CD4-positive, alpha-beta T cell treated with Interleukin-17A for 4 hours (primary cell): ENCODE data around the gene WDR81.
"Not testable (repeated sequence)": the region's sequence is repeated elsewhere in the genome, so short reads cannot be mapped to it uniquely, and the experiment has no call there.

Experiments used
- DNase-seq: peaks from one replicate; pipeline ENCODE4 v3.0.0-alpha.2; 2020; ENCODE audit warnings: mixed read lengths

Gene WDR81

DNA sequence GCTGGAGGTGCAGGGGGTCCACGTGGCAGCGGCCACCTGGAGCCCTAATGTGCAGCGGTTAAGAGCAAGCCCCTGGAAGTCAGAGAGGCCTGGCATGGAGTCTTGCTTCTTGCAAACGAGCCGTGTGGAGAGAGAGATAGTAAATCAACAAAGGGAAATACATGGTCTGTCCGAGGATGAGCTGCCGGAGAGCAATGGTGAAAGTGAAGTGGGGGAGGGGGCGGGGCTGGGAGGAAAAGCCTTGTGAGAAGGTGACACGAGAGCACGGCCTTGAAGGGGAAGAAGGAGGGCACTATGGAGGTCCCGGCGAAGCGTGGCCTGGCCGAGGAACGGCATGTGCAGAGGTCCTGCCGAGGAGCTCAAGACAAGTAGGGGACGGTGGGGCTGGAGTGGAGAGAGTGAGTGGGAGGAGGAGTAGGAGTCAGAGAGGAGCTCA lies 31.3 kb downstream of the WDR81 start:
- DNase-seq, result no peak

DNA sequence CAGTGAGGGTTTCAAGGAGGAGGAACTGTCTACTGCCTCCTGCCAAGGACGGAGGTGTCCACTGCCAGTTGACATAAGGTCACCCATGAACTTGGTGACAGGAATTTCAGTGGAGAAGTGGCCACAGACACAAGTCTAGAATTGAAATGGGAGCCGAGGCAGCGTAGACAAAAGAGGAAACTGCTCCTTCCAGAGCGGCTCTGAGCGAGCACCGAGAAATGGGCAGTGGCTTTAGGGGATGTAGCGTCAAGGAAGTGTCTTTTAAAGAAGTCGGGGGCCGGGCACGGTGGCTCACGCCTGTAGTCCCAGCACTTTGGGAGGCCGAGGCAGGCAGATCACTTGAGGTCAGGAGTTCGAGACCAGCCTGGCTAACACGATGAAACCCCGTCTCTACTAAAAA lies 34.3 kb downstream of the WDR81 start:
- no peak for DNase-seq

DNA sequence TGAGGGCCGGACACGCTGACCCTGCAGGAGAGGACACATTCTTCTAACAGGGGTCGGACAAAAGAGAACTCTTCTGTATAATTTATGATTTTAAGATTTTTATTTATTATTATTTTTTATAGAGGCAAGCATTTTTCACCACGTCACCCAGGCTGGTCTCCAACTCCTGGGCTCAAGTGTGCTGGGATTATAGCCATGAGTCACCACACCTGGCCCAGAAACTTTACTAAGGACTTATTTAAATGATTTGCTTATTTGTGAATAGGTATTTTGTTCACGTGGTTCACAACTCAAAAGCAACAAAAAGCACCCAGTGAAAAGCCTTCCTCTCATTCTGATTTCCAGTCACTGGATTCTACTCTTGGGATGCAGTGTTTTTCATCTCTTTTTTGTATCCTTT lies 35.0 kb downstream of the WDR81 start:
- no peak for DNase-seq

DNA sequence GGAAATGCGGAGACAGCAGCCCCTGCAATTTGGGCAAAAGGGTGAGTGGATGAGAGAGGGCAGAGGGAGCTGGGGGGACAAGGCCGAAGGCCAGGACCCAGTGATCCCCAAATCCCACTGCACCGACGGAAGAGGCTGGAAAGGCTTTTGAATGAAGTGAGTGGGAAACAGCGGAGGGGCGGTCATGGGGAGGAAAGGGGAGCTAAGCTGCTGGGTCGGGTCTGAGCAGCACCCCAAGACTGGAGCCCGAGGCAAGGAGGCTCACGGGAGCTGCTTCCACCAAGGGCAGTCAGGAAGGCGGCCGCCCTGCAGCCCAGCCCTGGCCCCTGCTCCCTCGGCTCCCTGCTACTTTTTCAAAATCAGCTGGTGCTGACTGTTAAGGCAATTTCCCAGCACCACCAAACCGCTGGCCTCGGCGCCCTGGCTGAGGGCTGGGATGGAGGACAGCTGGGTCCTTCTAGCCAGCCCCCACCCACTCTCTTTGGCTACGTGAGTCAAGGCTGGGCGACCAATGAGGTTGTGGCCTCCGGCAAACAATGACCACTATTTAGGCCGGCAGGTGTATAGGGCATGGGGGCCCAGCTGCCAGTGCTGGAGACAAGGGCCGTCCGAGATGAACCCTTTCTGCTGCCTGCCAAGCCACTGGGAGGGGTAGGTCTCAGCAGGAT lies 37.9 kb downstream of the WDR81 start:
- DNase-seq, result no peak

DNA sequence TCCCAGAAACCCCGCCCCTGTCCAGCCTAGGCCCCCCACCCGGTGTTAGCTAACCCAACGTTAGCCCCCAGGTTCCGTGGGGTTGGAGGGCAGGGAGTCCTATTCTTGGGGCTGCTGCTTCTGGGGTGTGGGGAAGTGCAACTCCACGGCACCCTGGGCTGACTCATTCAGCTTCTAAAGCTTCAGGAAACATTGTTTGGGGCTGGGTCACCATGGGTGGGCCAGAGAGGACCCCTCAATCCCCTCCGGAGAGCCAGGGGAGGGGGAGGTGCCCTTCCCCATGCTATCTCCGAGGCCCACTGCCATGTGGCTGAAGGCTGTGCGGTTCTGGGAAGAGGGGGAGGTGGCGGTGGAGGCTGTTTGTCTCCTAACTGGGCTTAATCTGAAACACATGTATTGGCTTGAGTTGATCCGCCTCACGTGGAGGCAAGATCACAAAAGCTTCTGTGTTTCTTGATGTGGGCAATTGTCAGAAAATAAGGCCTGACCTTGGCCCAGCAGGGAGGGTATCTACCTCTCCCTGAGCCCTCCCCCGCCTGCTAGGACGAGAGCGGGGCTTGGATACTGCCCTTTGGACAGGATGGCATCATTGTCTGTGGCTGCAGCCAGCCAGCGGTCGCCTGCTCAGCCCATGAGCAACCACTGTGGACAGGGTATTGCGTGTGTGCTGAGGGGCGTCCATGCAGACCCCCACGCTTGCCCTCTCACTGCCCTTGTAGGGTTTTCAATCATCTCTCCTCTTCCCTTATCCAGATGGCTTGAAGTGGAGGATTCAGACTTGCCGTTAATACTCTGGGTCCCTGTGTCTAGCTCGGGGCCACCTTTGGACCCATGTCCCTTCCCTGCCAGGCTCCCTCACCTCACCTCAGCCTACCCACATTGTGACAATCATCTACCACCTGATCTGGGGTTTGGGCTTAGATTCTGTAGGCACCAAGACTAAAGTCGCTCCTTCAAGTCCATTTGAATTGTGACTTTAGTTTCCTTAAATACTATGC lies 38.7 kb downstream of the WDR81 start:
- peak; percentile 51 for DNase-seq

DNA sequence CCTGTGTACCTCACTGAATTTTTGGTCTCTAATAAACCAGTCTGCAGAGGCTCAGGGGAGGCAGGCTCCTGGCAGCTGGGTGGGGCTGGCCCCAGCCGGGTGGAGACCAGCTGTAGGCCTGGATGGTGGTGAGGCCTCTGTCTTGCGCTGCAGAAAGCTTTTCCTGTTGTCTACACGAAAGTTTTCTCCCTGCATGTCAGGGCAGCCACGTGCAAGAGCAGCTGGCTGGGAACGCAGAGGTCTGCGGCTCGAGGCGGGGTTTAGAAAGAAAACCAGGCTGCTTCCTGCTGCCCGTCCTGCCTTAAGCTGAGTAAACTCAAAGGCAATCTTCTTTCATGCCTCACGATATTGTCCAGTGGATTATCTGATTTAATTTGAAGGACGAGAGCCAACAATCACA lies 39.8 kb downstream of the WDR81 start:
- peak; percentile 78 for DNase-seq

DNA sequence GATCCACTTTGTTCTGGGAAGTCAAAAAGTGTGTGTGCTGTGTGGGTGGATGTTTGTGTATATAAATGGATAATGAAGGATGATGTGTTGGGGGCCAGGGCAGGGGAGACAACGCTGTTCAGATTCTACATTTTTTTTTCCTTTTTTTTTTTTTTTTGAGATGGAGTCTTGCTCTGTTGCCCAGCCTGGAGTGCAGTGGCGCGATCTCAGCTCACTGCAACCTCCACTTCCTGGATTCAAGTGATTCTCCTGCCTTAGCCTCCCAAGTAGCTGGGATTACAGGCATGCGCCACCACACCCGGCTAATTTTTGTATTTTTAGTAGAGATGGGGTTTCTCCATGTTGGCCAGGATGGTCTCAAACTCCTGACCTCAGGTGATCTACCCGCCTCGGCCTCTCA lies 40.2 kb downstream of the WDR81 start:
- DNase-seq, result not testable (repeated sequence)

DNA sequence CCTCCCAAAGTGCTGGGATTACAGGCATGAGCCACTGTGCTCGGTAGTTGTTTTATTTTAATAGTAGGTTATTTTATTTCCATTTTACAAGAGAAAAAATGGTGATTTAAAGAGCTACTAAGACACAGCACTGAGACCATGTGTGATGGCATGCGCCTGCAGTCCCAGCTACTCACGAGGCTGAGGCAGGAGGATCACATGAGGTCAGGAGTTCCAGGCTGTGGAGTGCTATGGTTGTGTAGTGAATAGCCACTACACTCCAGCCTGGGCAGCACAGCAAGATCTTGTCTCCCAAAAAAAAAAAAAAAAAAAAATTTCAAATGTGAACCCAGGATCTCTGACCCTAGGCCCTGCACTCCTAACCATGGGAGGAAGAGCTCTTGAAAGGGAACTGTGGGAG lies 41.1 kb downstream of the WDR81 start:
- no peak for DNase-seq

DNA sequence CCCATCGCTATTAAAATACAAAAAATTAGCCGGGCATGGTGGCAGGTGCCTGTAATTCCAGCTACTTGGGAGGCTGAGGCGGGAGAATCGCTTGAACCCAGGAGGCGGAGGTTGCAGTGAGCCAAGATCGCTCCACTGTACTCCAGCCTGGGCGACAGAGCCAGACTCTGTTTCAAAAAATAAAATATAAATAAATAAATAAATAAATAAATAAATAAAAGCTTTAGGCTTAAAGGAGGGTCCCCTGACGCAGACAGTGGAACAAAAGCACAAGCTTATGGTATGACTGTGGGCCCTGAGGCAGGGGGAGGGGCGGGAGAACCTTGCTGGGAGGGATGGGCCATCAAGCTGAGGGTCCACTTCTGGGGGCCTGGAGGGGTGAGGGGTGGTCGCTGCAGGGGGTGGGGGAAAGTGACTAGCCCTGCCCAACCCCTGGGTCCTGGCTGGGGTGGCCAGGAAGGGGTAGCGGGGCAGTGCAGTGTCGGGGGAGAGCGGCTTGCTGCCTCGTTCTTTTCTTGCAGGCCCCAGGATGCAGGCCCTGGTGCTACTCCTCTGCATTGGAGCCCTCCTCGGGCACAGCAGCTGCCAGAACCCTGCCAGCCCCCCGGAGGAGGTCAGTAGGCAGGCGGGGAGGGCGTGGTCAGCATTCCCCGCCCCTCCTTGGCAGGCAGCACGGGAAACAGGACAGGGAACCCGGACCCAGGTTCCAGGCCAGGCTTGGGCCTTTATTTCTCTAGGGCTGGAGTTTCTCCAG lies 42.1 kb downstream of the WDR81 start:
- no peak for DNase-seq

DNA sequence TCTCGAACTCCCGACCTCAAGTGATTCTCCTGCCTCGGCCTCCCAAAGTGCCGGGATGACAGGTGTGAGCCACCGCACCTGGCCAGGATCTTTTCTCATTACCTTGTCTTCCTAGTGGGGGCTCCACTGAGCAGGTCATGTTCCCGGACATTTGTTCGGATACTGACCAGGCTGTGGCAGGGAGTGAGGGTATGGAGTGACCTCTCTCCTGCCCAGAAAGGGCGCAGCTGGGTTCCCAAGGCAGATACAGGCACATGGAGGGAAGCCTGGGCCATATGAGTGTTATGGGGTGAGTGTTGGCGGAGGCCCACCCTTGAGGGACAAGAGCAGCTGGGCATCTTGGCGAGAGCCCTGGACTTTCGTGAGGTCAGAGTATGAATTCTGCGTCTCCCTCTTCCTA lies 42.9 kb downstream of the WDR81 start:
- no peak for DNase-seq

DNA sequence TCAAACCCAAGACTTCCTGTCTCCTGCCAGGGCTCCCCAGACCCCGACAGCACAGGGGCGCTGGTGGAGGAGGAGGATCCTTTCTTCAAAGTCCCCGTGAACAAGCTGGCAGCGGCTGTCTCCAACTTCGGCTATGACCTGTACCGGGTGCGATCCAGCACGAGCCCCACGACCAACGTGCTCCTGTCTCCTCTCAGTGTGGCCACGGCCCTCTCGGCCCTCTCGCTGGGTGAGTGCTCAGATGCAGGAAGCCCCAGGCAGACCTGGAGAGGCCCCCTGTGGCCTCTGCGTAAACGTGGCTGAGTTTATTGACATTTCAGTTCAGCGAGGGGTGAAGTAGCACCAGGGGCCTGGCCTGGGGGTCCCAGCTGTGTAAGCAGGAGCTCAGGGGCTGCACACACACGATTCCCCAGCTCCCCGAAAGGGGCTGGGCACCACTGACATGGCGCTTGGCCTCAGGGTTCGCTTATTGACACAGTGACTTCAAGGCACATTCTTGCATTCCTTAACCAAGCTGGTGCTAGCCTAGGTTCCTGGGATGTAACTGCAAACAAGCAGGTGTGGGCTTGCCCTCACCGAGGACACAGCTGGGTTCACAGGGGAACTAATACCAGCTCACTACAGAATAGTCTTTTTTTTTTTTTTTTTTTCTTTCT lies 45.4 kb downstream of the WDR81 start:
- DNase-seq, result peak; percentile 27

DNA sequence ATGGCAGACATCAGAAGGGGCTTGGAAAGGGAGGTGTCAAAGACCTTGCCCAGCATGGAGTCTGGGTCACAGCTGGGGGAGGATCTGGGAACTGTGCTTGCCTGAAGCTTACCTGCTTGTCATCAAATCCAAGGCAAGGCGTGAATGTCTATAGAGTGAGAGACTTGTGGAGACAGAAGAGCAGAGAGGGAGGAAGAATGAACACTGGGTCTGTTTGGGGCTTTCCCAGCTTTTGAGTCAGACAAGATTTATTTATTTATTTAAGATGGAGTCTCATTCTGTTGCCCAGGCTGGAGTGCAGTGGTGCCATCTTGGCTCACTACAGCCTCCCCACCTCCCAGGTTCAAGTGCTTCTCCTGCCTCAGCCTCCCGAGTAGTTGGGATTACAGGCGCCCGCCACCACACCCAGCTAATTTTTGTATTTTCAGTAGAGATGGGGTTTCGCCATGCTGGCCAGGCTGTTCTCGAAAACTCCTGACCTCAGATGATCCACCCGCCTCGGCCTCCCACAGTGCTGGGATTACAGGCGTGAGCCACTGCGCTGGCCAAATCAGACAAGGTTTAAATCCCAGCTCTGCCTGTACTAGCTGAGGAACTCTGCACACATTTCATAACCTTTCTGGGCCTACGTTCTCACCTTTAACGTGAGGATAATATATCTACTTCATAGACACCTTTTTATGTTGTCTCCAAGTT lies 48.6 kb downstream of the WDR81 start:
- not testable (repeated sequence) for DNase-seq

DNA sequence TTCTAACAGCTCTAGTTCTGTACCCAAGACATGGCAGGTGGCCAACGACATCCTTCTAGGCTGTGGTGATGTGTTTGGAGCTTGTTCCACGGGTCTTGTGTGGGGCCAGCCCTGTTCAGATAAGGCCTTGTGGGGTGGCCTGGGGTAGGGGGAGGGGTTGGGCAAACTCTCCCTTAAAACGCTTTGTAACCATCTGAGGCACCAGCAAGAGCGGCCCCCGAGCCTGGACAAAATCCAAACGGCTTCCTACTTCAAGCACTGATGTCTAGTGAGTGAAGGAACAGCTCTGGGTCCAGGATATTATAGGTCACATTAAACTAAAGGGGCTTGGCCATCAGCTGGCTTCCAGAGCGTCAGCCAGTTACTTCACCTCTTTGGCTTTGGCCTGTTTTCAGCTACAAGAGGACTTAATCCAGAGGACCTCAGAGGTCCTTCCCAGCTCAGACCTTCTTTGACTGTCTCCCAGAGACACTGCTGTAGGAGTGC lies 49.2 kb downstream of the WDR81 start:
- no peak for DNase-seq

DNA sequence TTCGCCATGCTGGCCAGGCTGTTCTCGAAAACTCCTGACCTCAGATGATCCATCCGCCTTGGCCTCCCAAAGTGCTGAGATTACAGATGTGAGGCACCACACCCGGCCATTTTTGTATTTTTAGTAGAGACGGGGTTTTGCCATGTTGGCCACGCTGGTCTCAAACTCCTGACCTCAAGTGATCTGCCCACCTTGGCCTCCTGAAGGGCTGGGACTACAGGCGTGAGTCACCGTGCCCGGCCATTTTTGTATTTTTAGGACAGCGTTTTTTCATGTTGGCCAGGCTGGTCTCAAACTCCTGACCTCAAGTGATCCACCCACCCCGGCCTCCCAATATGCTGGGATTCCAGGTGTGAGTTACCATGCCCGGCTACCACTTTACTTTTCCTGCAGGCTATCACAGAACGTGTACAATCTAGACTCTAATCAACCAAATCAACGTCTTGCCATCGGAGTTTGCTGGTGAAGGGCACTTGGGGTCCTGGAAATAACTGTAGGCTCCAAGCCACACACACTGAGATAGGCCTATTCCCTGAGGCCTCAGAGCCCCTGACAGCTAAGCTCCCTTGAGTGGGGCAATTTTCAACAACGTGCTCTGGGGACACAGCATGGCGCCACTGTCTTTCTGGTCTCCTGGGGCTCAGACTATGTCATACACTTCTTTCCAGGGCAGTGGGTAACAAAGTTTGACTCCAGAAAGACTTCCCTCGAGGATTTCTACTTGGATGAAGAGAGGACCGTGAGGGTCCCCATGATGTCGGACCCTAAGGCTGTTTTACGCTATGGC lies 50.1 kb downstream of the WDR81 start:
- DNase-seq, result no peak

DNA sequence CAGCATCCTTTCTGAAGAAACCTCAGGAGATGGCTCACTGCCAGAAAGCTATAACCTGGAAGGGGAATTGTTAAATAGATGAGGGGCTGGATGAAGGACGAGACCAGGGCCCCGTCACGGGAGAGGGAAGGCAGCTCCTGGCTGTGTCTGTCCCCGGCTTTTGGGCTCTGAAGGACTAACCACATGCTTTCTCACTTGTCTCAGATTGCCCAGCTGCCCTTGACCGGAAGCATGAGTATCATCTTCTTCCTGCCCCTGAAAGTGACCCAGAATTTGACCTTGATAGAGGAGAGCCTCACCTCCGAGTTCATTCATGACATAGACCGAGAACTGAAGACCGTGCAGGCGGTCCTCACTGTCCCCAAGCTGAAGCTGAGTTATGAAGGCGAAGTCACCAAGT lies 51.8 kb downstream of the WDR81 start:
- DNase-seq, result no peak

DNA sequence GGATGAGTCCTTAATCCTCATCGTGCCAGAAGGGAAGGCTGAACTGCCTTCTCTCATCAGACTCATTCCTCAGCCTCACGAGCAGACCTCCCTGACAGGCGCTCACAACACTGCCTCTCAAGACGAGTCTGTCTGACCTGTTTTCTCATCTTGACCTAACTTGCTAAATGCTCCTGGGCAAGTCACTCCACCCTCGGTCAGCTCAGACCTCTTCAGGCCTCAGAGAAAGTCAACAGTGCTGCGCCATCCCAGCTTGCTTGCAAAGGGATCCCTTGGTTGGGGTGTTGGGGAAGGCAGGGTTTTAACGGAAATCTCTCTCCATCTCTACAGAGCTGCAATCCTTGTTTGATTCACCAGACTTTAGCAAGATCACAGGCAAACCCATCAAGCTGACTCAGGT lies 52.4 kb downstream of the WDR81 start:
- no peak for DNase-seq

DNA sequence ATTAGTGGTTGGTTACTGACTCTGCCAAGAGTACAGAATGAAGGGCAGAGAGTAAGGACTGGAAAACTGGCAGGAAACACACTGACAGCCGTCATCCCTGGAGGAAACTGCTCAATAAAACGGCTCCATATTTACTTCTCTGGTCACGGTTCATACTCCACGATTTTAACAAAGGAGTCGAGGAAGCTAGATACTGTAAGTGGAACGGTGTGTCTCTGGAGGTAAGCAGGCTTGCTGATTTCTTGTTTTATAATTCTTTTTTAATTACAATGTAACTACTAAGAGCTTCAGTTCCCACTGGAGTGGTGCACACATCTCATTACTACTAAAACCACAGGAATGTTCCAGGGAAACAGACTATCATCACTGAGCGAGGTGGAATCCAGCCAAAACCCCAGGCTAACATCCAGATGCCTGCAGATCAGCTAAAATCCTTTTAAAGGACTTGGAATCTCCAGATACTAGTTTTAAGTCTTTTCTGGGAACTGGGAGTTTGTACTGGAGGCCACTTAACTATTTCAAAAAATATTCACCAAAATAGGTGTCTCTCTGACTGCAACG lies 55.1 kb downstream of the WDR81 start:
- no peak for DNase-seq

DNA sequence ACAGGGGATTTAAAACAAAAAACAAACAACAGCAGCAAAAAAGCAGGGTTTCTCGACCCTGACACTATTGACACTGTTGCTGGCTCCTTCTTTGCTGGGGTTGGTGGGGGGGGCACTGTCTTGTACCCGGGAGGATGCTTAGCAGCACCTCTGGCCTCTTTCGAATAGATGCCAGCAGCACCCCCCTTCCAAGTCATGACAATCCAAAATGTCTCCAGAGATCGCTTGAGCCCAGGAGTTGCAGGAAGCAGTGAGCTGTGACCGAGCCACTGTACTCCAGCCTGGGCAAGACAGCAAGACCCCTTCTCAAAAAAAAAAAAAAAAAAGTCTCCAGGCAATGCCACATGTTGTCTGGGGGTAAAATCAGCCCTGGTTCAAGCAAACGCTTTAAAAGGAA lies 57.7 kb downstream of the WDR81 start:
- DNase-seq, result no peak

DNA sequence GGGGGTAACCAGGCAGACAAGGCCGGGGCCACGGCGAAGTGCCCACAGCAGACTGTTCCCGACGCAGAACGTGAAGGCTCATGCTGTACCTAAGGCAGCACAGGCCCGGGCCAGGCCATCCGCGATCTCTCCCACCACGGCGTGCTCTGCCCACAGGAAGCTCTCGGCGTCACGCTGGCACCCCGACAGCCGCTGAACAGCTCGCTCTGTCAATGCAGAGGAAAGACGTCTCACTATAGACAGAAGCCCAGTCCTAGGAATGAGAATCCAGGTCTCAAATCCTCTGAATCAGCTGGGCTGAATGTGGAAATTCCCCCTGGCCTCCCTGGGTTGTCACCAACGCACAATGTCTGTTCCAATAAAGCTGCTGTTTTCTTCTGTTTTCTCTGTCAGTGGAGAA lies 58.8 kb downstream of the WDR81 start:
- DNase-seq, result no peak

DNA sequence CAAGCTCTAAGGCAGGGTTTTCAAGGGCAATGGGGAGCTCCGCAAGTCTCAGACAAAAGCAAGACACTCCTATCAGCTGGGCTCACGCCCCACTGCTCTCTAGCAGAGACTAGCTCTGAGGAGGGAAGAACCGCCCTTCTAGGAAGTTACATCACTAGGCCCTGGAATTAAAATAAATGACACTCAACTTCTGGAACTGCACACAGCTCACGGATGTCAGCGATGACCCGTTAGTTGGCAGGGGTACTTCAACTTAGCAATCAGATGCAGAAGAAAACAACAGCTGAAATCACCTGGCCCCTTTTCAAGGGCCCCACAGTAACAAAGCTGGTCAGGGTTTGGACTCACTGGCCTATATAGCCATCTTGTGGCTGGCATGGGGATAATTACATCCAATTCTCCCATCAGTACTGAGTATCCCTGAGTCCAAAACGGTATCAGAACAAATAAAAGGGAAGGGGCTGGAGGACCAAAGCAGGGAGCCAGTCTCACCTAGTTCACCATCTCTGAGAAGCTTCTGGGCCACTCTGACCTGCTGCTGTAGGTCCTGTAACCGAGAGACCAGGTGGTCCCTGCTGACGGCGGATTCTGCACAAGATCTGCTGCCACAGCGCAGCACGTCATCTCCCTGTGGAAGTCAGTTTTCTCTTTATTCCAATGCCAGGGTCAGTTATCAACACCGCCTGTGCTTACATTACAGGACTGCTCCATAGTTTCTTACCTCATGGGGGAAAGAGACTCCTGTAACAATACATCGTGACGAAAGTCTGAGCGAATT lies 59.5 kb downstream of the WDR81 start:
- no peak for DNase-seq
